Activated effector memory CD4-positive, alpha-beta T cell treated with anti-CD3 and anti-CD28 coated beads, Interleukin-2, amount 50 U/mL, for 16 hours (primary cell): ENCODE results near the gene FGD5.

ENCODE experiments used
- DNase-seq: peaks from one replicate; pipeline ENCODE4 v3.0.0-alpha.2; 2020

The FGD5 gene

GRCh38 chr3:14853271-14853951 lies 34.6 kb downstream of the FGD5 start:
- DNase-seq = no peak

- no peak for DNase-seq
Measured at GRCh38 chr3:14857506-14857905, 38.7 kb downstream of the FGD5 start.

- no peak for DNase-seq
Measured at GRCh38 chr3:14858105-14858504, 39.3 kb downstream of the FGD5 start.

- no peak for DNase-seq
Measured at GRCh38 chr3:14859880-14860279, 41.1 kb downstream of the FGD5 start.

- no peak for DNase-seq
Measured at GRCh38 chr3:14861031-14861430, 42.3 kb downstream of the FGD5 start.

GRCh38 chr3:14861446-14862302 lies 42.9 kb downstream of the FGD5 start:
- DNase-seq = no peak

GRCh38 chr3:14862303-14862660 lies 43.5 kb downstream of the FGD5 start:
- no peak for DNase-seq

GRCh38 chr3:14862661-14863230 lies 44.0 kb downstream of the FGD5 start:
- peak; percentile 8 for DNase-seq

GRCh38 chr3:14863333-14864100 lies 44.8 kb downstream of the FGD5 start:
- DNase-seq = no peak

GRCh38 chr3:14864131-14864530 lies 45.4 kb downstream of the FGD5 start:
- DNase-seq = no peak

GRCh38 chr3:14866627-14867026 lies 47.9 kb downstream of the FGD5 start:
- no peak for DNase-seq

GRCh38 chr3:14867936-14868570 lies 49.3 kb downstream of the FGD5 start:
- no peak for DNase-seq

GRCh38 chr3:14869917-14870782 lies 51.4 kb downstream of the FGD5 start:
- DNase-seq = peak; percentile 43

- DNase-seq = peak; percentile 9
Measured at GRCh38 chr3:14870783-14871060, 52.0 kb downstream of the FGD5 start.

- peak; percentile 25 for DNase-seq
Measured at GRCh38 chr3:14871456-14872200, 52.9 kb downstream of the FGD5 start.

GRCh38 chr3:14872706-14873105 lies 53.9 kb downstream of the FGD5 start:
- no peak for DNase-seq

GRCh38 chr3:14874784-14875183 lies 56.0 kb downstream of the FGD5 start:
- DNase-seq = peak; percentile 25

GRCh38 chr3:14875411-14876175 lies 56.8 kb downstream of the FGD5 start:
- peak; percentile 34 for DNase-seq

GRCh38 chr3:14876921-14877333 lies 58.2 kb downstream of the FGD5 start:
- peak; percentile 60 for DNase-seq

GRCh38 chr3:14877469-14877868 lies 58.7 kb downstream of the FGD5 start:
- DNase-seq = peak; percentile 13
